ENCODE data around the gene GIMAP6.

- TF ChIP-seq GATA2 (IDR thresholded peaks at IDR 0.05; ENCODE audit: low read depth, low read length) (no peak), GATA3 (IDR thresholded peaks at IDR 0.05; ENCODE audit: low read depth, low read length) (no peak)
Measured at GRCh38 chr7:150585199-150585598, 47.0 kb downstream of the GIMAP6 start.

Data from SH-SY5Y (cell line).